WERI-Rb-1 (cell line): ENCODE results near the gene RASL10B.

Source experiments
- DNase-seq: peaks from one replicate; pipeline ENCODE4 v3.0.0-alpha.2; 2020
- H3K27ac ChIP-seq: fragments of 250-450 bp; sonication (Bioruptor Pico); 2 replicates; pipeline ENCODE4 v1.5.1; 2020; ENCODE audit warnings: mild to moderate bottlenecking, moderate library complexity
- H3K27me3 ChIP-seq: fragments of 250-450 bp; sonication (Bioruptor Pico); 2 replicates; pipeline ENCODE4 v1.5.1; 2021; ENCODE audit warnings: mild to moderate bottlenecking, low read depth, moderate library complexity; ENCODE audit not compliant: insufficient read depth, severe bottlenecking
- H3K36me3 ChIP-seq: fragments of 250-450 bp; sonication (Bioruptor Pico); 2 replicates; pipeline ENCODE4 v1.5.1; 2020; ENCODE audit warnings: mild to moderate bottlenecking, moderate library complexity
- H3K4me3 ChIP-seq: 2 replicates; pipeline ENCODE4 v1.5.1; 2011; ENCODE audit warnings: low read depth, mild to moderate bottlenecking, control low read depth, low read length
- H3K9me3 ChIP-seq: fragments of 250-450 bp; sonication (Bioruptor Pico); 2 replicates; pipeline ENCODE4 v1.5.1; 2021; ENCODE audit warnings: mild to moderate bottlenecking, moderate library complexity; ENCODE audit not compliant: severe bottlenecking
- CTCF ChIP-seq: IDR thresholded peaks from 2 replicates; pipeline ENCODE4 v1.5.1; 2011; ENCODE audit warnings: low read depth, mild to moderate bottlenecking, control low read depth, inconsistent platforms, low read length

The RASL10B gene

DNA sequence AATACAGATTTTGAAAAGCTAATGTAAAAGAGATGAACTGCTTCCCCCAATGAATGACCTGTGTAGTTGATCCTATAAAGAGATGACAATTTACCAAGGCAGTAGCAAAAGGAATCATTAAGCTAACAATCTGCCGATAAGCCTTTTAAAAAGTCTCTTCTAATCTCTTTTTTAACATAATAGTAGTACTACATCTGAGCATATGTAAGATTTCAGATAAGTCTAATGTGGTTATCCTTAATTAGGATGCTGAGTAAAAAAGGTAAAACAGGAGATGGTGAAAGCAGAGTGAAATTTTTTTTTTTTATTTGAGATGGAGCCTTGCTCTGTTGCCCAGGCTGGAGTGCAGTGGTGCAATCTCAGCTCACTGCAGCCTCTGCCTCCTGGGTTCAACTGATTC lies 26.2 kb upstream of the RASL10B start:
- no peaks in the 10 kb centered on the region for H3K9me3 ChIP-seq
- H3K36me3 ChIP-seq: peaks cover 20% of the 10 kb centered on the region
- H3K4me3 ChIP-seq: no peak overlapping the region
- H3K27ac ChIP-seq: no peak overlapping the region
- no peaks in the 10 kb centered on the region for H3K27me3 ChIP-seq
- no peak for DNase-seq
- TF ChIP-seq CTCF: no peak

DNA sequence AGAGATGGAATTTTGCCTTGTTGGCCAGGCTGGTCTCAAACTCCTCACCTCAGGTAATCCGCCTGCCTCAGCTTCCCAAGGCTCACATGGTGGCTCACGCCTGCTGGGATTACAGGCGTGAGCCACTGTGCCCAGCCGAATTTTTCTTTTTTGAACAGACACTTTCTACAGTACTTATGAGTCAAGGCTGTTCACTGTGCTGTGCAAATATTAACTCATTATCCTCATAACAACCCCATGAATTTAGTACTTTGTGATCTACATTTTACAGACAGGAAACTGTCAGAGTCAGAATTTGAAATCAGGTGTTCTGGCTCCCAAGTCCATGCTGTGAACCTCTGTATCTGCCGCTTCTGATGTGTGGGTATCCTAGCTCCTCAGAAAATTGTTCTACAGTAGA lies 25.7 kb upstream of the RASL10B start:
- no peak overlapping the region for H3K27ac ChIP-seq
- no peaks in the 10 kb centered on the region for H3K9me3 ChIP-seq
- no peaks in the 10 kb centered on the region for H3K27me3 ChIP-seq
- peaks cover 25% of the 10 kb centered on the region for H3K36me3 ChIP-seq
- H3K4me3 ChIP-seq: no peak overlapping the region
- no peak for TF ChIP-seq CTCF
- DNase-seq: no peak

DNA sequence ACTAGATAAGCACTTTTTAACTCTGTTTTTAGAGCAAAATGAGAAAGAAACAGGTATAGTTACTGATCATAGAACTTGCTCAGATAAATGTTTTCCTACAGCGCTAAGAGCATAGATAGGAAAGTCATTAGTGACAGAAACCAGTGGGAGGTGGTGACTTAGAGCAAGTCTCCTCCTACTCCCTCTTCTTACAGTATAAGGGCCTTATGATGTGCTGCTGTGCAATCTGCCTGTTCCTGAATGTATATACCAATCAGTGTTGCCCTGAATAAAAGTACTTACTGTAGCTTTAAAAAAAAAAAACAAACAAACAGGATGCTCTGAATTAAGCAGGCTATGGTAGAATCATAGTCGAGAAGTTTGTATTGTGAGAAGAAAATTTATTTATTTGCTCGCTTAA lies 23.3 kb upstream of the RASL10B start:
- Histone ChIP-seq H3K27ac (no peak overlapping the region), H3K27me3 (no peaks in the 10 kb centered on the region), H3K4me3 (no peak overlapping the region), H3K36me3 (peaks cover 22% of the 10 kb centered on the region), H3K9me3 (no peaks in the 10 kb centered on the region)
- no peak for DNase-seq
- TF ChIP-seq CTCF: no peak

DNA sequence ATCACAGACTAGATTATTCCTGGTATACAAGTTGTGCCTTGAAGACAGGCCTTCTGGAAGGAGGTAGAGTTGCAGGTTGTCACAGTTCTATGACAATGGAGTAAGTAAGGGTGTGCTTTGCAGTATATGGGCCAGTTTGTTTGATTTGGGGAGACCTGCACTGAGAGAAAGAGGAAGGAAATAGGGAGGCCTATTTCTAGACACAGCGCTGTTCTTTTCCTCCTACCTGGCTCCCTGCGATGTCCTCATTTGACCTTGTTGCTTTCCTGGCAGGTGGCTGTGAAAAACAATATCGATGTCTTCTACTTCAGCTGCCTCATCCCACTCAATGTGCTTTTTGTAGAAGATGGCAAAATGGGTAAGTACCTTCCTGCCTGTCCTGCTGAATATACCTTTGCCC lies 22.5 kb upstream of the RASL10B start:
- H3K27me3 ChIP-seq: no peaks in the 10 kb centered on the region
- TF ChIP-seq CTCF: no peak

DNA sequence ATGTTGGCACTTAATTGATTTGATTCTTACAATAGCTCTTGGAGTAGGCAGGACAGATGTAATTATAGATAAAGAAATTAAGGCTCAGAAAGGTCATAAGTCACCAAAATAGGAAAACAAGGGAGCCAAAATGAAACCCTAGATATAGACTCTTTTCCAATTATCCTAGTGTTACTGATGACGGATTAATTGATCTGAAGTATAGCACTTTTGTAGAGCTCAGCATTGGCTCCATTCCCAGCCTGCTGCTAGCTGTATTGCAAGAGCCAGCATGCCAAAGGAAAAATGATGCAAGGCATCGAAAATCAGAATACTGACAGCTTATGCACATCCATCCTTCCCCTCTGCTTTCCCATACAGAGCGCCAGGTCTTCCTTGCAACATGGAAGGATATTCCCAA lies 21.6 kb upstream of the RASL10B start:
- no peak overlapping the region for H3K27ac ChIP-seq
- peaks cover 19% of the 10 kb centered on the region for H3K36me3 ChIP-seq
- H3K27me3 ChIP-seq: no peaks in the 10 kb centered on the region
- no peaks in the 10 kb centered on the region for H3K9me3 ChIP-seq
- H3K4me3 ChIP-seq: no peak overlapping the region
- no peak for DNase-seq
- TF ChIP-seq CTCF: no peak

More for the DNA sequence above, 22.5 kb upstream of the RASL10B start:
- Histone ChIP-seq H3K27ac (no peak overlapping the region), H3K9me3 (no peaks in the 10 kb centered on the region), H3K36me3 (peaks cover 19% of the 10 kb centered on the region), H3K4me3 (no peak overlapping the region)
- no peak for DNase-seq

GRCh38 chr17:35710950-35711349 lies 20.5 kb upstream of the RASL10B start:
- no peak for TF ChIP-seq CTCF
- Histone ChIP-seq H3K36me3 (peaks cover 21% of the 10 kb centered on the region), H3K4me3 (no peak overlapping the region), H3K27ac (no peak overlapping the region), H3K27me3 (no peaks in the 10 kb centered on the region), H3K9me3 (no peaks in the 10 kb centered on the region)
- no peak for DNase-seq
